Measurements from ENCODE around the gene MKKS.

- TF ChIP-seq CTCF (IDR thresholded peaks at IDR 0.05) = no peak
- TF ChIP-seq POLR2AphosphoS5 (IDR thresholded peaks at IDR 0.05) = no peak
- TF ChIP-seq POLR2A (IDR thresholded peaks at IDR 0.05) = no peak
Observed at GRCh38 chr20:10398834-10399369, 35.1 kb downstream of the MKKS start.
